Gastroesophageal sphincter (tissue), 4 donors: ENCODE measurements around the gene TESMIN. TPM values are rescaled to one million over a fixed set of nuclear protein-coding genes. Genes with fewer than 3 reads are reported as not detected.

Experiments
- ATAC-seq: fragments of 150-250 bp; one replicate; pipeline ENCODE4 v1.9.1; 2016; ENCODE audit warnings: mild to moderate bottlenecking, moderate library complexity
- H3K27ac ChIP-seq, 4 donors: fragments of 200-600 bp; sonication (generic) in 3 of 4; 1 replicate in 3 of 4; 2 replicates in 1 of 4; pipeline ENCODE4 v1.5.1; 2016 to 2019
- H3K27me3 ChIP-seq: fragments of 200-600 bp; sonication (generic); one replicate; pipeline ENCODE4 v1.5.1; 2019
- H3K36me3 ChIP-seq, 2 donors: fragments of 200-600 bp; sonication (generic); one replicate each; pipeline ENCODE4 v1.5.1; 2019; ENCODE audit warnings: control low read depth in 1 of 2
- H3K4me1 ChIP-seq, 3 donors: fragments of 200-600 bp; sonication (generic); 1 replicate in 2 of 3; 2 replicates in 1 of 3; pipeline ENCODE4 v1.5.1; 2016 to 2019; ENCODE audit warnings: control low read depth in 2 of 3
- H3K4me3 ChIP-seq, 2 donors: fragments of 200-600 bp; sonication (generic); one replicate each; pipeline ENCODE4 v1.5.1; 2019; ENCODE audit warnings: mild to moderate bottlenecking in 1 of 2, moderate library complexity in 1 of 2
- H3K9me3 ChIP-seq, 3 donors: fragments of 200-600 bp; sonication (generic); one replicate each; pipeline ENCODE4 v1.5.1; 2017 to 2019; ENCODE audit warnings: control low read depth in 2 of 3
- EP300 ChIP-seq: sonication (generic); formaldehyde crosslinking; IDR thresholded peaks from one replicate; pipeline ENCODE4 v1.6.1; 2017; ENCODE audit warnings: antibody characterized with exemption, mild to moderate bottlenecking
- POLR2A ChIP-seq, 2 donors: fragments of 450-650 bp; IDR thresholded peaks; one replicate each; pipeline ENCODE4 v1.6.1; 2017; ENCODE audit warnings: antibody characterized with exemption in 2 of 2, mild to moderate bottlenecking in 2 of 2, moderate library complexity in 1 of 2
- POLR2AphosphoS5 ChIP-seq: sonication (generic); formaldehyde crosslinking; IDR thresholded peaks from one replicate; pipeline ENCODE4 v1.6.1; 2017; ENCODE audit warnings: antibody characterized with exemption
- WGBS, 2 donors: methylation state at CpG; one replicate each; pipeline ENCODE4 v1.1.5; 2018; ENCODE audit warnings: low coverage in 1 of 2; 5-methylcytosine and 5-hydroxymethylcytosine counted together
- total RNA-seq, 4 donors: library from RNA; depleted of rRNA; stranded (reverse); fragments of >200 nt; gene quantifications; one replicate each; pipeline ENCODE4 v1.1.0, GENCODE V29; 2016
- TF ChIP-seq, protein P1 (sequence below), 4 experiments: fragments of 200-600 bp in 2 of 4; fragments of 450-650 bp in 2 of 4; sonication (generic) in 1 of 4; IDR thresholded peaks; one replicate each; pipeline ENCODE4 v1.5.1; 2017 to 2019; ENCODE audit warnings: antibody characterized with exemption in 4 of 4, mild to moderate bottlenecking in 2 of 4, moderate library complexity in 2 of 4

Gene TESMIN
- total RNA-seq, 4 donors from 2014 or later, result 0.12 to 0.54 (median 0.27) TPM; not detected in 1

DNA sequence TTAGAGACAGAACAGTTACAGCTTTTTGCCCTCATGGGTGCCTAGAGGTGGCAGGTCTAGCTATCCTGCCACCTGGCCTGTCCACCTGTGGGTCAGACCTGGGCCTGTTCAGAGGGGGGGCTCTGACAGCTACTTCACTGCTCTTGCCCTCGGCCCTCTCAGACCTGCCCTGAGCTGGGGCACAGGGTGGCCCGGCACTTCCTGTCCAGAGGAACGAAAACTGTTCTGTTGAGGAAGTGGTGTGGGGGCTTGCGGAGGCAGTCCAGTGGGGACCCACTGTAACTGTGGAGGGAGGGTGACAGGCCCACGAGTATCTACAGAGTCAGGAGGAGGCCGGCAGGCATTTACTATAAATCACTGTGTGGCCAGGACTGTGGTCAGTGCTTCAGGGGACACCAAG is 16.2 kb downstream of the TESMIN start:
- no peaks in the 10 kb centered on the region for H3K36me3 ChIP-seq
- peaks cover 7% of the 10 kb centered on the region for H3K27me3 ChIP-seq
- ATAC-seq, result no peak
- no peaks in the 10 kb centered on the region for H3K9me3 ChIP-seq
- H3K4me1 ChIP-seq, result no peaks in the 10 kb centered on the region
- WGBS, 2 donors, result 39 to 100% methylated on average over 1 to 2 of the region's 6 CpGs
- no peak overlapping the region for H3K27ac ChIP-seq
- H3K4me3 ChIP-seq, result no peak overlapping the region
- no peak for TF ChIP-seq POLR2A (IDR thresholded peaks at IDR 0.05)
- no peak for TF ChIP-seq EP300
- TF ChIP-seq, protein P1, sequence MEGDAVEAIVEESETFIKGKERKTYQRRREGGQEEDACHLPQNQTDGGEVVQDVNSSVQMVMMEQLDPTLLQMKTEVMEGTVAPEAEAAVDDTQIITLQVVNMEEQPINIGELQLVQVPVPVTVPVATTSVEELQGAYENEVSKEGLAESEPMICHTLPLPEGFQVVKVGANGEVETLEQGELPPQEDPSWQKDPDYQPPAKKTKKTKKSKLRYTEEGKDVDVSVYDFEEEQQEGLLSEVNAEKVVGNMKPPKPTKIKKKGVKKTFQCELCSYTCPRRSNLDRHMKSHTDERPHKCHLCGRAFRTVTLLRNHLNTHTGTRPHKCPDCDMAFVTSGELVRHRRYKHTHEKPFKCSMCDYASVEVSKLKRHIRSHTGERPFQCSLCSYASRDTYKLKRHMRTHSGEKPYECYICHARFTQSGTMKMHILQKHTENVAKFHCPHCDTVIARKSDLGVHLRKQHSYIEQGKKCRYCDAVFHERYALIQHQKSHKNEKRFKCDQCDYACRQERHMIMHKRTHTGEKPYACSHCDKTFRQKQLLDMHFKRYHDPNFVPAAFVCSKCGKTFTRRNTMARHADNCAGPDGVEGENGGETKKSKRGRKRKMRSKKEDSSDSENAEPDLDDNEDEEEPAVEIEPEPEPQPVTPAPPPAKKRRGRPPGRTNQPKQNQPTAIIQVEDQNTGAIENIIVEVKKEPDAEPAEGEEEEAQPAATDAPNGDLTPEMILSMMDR (IDR thresholded peaks at IDR 0.05), result no peak
- no peak for TF ChIP-seq POLR2AphosphoS5

DNA sequence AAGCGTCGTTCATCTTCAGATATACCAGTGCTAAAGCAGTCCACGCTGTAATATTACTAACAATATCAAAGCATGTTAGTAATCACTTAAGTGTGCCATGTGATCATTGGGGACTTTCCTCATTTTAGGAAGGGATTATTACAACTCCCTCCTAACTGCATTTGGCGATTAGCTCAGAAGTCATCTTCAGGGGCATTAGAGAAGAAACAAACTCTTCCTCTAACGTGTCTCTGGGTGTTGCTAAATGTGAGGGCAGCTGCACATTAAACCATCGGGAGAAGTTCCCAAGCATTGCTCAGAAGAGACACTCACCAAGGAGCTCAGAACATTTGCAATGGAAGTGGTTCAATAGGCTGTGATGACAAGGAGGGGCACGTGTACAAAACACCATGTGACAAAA is 17.2 kb downstream of the TESMIN start:
- no peaks in the 10 kb centered on the region for H3K4me1 ChIP-seq
- no peak overlapping the region for H3K4me3 ChIP-seq
- ATAC-seq, result no peak
- 87 to 88% methylated on average over 4 to 7 of the region's 7 CpGs for WGBS, 2 donors
- H3K27me3 ChIP-seq, result peaks cover 11% of the 10 kb centered on the region
- no peaks in the 10 kb centered on the region for H3K9me3 ChIP-seq
- no peak overlapping the region for H3K27ac ChIP-seq
- H3K36me3 ChIP-seq, result no peaks in the 10 kb centered on the region
- TF ChIP-seq POLR2A (IDR thresholded peaks at IDR 0.05) (no peak), EP300 (no peak), POLR2AphosphoS5 (no peak)
- TF ChIP-seq, protein P1 (IDR thresholded peaks at IDR 0.05), result no peak

- H3K9me3 ChIP-seq, result no peaks in the 10 kb centered on the region
- TF ChIP-seq, protein P1 (IDR thresholded peaks at IDR 0.05), result no peak
- TF ChIP-seq POLR2A (IDR thresholded peaks at IDR 0.05), result no peak
- TF ChIP-seq EP300, result no peak
- TF ChIP-seq POLR2AphosphoS5, result no peak
- no peaks in the 10 kb centered on the region for H3K36me3 ChIP-seq
- WGBS, 2 donors, result 66 to 90% methylated on average over 2 to 4 of the region's 6 CpGs
- peaks cover 11% of the 10 kb centered on the region for H3K27me3 ChIP-seq
- ATAC-seq, result no peak
- no peaks in the 10 kb centered on the region for H3K4me1 ChIP-seq
- H3K27ac ChIP-seq, result no peak overlapping the region
- no peak overlapping the region for H3K4me3 ChIP-seq
Observed at GRCh38 chr11:68727783-68728182, 23.5 kb downstream of the TESMIN start.

- Histone ChIP-seq H3K9me3 (peaks cover 0 to 8% (median 0%) of the 10 kb centered on the region in 3 donors), H3K4me3 (no peak overlapping the region), H3K4me1 (no peaks in the 10 kb centered on the region), H3K27ac (no peak overlapping the region), H3K27me3 (peaks cover 9% of the 10 kb centered on the region), H3K36me3 (no peaks in the 10 kb centered on the region)
- 87% methylated on average over 2 to 4 of the region's 4 CpGs for WGBS, 2 donors
- ATAC-seq, result no peak
- no peak for TF ChIP-seq POLR2AphosphoS5
- TF ChIP-seq, protein P1 (IDR thresholded peaks at IDR 0.05), result no peak
- TF ChIP-seq EP300, result no peak
- no peak for TF ChIP-seq POLR2A (IDR thresholded peaks at IDR 0.05)
Observed at GRCh38 chr11:68724293-68724692, 27.0 kb downstream of the TESMIN start.

DNA sequence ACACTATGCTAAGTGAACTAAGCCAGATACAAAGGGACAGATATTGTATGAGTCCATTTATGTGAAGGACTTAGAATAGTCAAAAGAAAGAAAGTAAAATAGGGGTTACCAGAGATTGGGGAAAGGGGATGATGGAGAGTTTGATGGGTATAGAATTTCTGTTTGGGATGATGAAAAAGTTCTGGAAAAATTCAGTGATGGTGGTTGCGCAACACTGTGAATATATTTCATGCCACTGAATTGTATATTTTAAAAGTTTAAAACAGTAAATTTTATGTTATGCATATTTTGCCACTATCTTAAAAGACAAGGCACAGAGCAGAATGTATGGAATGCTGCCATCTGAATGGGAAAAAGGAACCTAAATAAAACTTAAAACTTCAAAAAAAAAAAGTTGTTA is 29.2 kb downstream of the TESMIN start:
- Histone ChIP-seq H3K36me3 (no peaks in the 10 kb centered on the region), H3K27me3 (peaks cover 9% of the 10 kb centered on the region), H3K9me3 (peaks cover 0 to 8% (median 0%) of the 10 kb centered on the region in 3 donors), H3K4me1 (no peaks in the 10 kb centered on the region), H3K27ac (no peak overlapping the region), H3K4me3 (no peak overlapping the region)
- ATAC-seq, result no peak
- 93 to 100% methylated on average over 1 of the region's 1 CpG for WGBS, 2 donors
- TF ChIP-seq POLR2AphosphoS5 (no peak), POLR2A (IDR thresholded peaks at IDR 0.05) (no peak), EP300 (no peak)
- TF ChIP-seq, protein P1 (IDR thresholded peaks at IDR 0.05), result no peak
